Thymus (tissue), 11 donors: ENCODE results near the gene ATOH7. TPM values are rescaled to one million over a fixed set of nuclear protein-coding genes. Genes with fewer than 3 reads are reported as not detected.
A peak's percentile ranks its signal among the peaks of the same experiment; 100 is the strongest.

ENCODE experiments used
- DNase-seq, 9 donors: peaks; one replicate each; pipeline ENCODE4 v3.0.0-alpha.2; 2013; ENCODE audit warnings: low spot score in 9 of 9, low read depth in 6 of 9, missing footprints in 1 of 9
- H3K27ac ChIP-seq, 2 donors: one replicate each; pipeline ENCODE4 v1.5.1; 2013; ENCODE audit warnings: control low read depth in 1 of 2, low read depth in 1 of 2, low read length in 1 of 2, mild to moderate bottlenecking in 1 of 2, moderate library complexity in 1 of 2
- H3K27me3 ChIP-seq, 2 donors: one replicate each; pipeline ENCODE4 v1.5.1; 2013; ENCODE audit warnings: low read length in 1 of 2; ENCODE audit not compliant: control insufficient read depth in 2 of 2, insufficient read depth in 1 of 2
- H3K36me3 ChIP-seq, 2 donors: one replicate each; pipeline ENCODE4 v1.5.1; 2013; ENCODE audit warnings: low read length in 1 of 2, mild to moderate bottlenecking in 1 of 2, moderate library complexity in 1 of 2; ENCODE audit not compliant: control insufficient read depth in 2 of 2, insufficient read depth in 2 of 2
- H3K4me1 ChIP-seq, 2 donors: one replicate each; pipeline ENCODE4 v1.5.1; 2013; ENCODE audit warnings: low read length in 2 of 2; ENCODE audit not compliant: control insufficient read depth in 2 of 2, insufficient read depth in 2 of 2
- H3K4me3 ChIP-seq, 2 donors: one replicate each; pipeline ENCODE4 v1.5.1; 2013; ENCODE audit warnings: low read length in 2 of 2, control low read depth in 1 of 2, mild to moderate bottlenecking in 1 of 2
- H3K9me3 ChIP-seq, 2 donors: one replicate each; pipeline ENCODE4 v1.5.1; 2013; ENCODE audit warnings: low read length in 1 of 2, mild to moderate bottlenecking in 1 of 2; ENCODE audit not compliant: control insufficient read depth in 2 of 2, insufficient read depth in 1 of 2
- WGBS: extraction: QIAGEN DNeasy Blood & Tissue Kit; methylation state at CpG from one replicate; pipeline ENCODE4 v1.1.7; 2013; 5-methylcytosine and 5-hydroxymethylcytosine counted together
- polyA plus RNA-seq: library from polyadenylated mRNA; stranded (reverse); fragments of 200-250 nt; gene quantifications from one replicate; pipeline ENCODE4 v1.2.3, GENCODE V29; 2013
- total RNA-seq: library from RNA; stranded (reverse); fragments of 120-200 nt; gene quantifications from one replicate; pipeline ENCODE4 v1.2.4, GENCODE V29; 2013
- donor health status: healthy.

The ATOH7 gene
- total and polyA plus RNA-seq, 2 donors, result 0.05 to 0.16 TPM

- Histone ChIP-seq H3K27me3 (peaks cover 0 to 12% of the 10 kb centered on the region in 2 donors), H3K4me3 (no peak overlapping the region), H3K27ac (no peak overlapping the region), H3K4me1 (no peaks in the 10 kb centered on the region), H3K36me3 (no peaks in the 10 kb centered on the region), H3K9me3 (no peaks in the 10 kb centered on the region)
- DNase-seq, result no peak
Measured at GRCh38 chr10:68224810-68225209, 7.1 kb downstream of the ATOH7 start.

DNA sequence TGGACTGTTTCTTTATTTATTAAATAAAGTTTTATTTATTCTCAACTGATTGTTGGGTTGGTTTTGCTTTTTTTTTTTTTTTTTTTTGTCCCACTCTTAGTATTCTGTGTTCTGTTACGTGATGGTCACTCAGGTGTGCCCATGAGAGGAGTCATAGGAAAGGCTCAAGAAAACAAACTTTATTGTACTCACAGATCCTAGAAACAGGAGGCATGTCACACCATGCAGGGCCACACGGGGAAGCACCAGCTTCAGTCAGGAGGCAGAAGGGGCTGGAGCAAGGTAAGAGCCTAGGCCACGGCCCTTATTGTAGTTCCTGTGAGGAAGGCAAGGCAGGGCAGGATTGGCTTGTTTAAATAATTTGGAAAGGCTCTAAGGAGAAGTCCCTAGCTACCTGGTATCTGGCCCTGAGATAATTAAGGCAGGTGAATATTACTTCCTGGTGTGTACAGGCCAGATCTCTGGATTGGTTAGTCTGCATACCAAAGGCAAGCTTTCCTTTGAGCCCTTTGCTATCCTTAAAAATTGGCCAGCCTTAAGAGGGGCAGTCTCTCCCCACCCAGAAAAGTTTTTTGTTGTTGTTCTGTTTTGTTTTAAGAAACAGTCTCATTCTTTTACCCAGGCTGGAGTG is 8.3 kb downstream of the ATOH7 start:
- H3K4me3 ChIP-seq, result no peak overlapping the region
- peaks cover 0 to 2% of the 10 kb centered on the region in 2 donors for H3K27me3 ChIP-seq
- H3K4me1 ChIP-seq, result no peaks in the 10 kb centered on the region
- H3K27ac ChIP-seq, result no peak overlapping the region
- no peak for DNase-seq
- H3K36me3 ChIP-seq, result no peaks in the 10 kb centered on the region
- 92% methylated on average over 3 of the region's 3 CpGs for WGBS
- no peaks in the 10 kb centered on the region for H3K9me3 ChIP-seq

DNA sequence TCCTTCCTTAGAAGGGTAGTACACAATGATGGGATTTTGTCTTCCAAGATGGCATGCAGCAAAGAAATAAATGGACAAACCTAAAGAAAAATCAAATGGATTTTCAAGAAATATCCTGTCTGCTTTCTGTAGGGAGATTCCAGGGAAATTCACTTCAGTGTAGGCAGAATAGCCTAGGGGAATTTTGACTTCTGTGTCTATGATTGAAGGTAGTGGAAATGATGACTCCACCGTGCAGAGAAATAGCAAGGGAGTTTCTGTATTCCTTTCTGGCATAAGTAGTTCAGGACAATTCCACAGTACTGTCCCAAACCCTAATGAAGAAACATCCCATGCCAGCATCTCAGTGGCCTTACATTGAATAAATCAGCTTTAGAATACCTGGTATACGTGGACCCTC is 9.5 kb downstream of the ATOH7 start:
- Histone ChIP-seq H3K36me3 (no peaks in the 10 kb centered on the region), H3K9me3 (no peaks in the 10 kb centered on the region), H3K27me3 (no peaks in the 10 kb centered on the region), H3K27ac (no peak overlapping the region), H3K4me1 (no peaks in the 10 kb centered on the region), H3K4me3 (no peak overlapping the region)
- no peak for DNase-seq
- WGBS, result 92% methylated on average over 2 of the region's 2 CpGs

- Histone ChIP-seq H3K4me3 (no peak overlapping the region), H3K4me1 (no peaks in the 10 kb centered on the region), H3K27ac (no peak overlapping the region), H3K9me3 (no peaks in the 10 kb centered on the region), H3K36me3 (no peaks in the 10 kb centered on the region), H3K27me3 (no peaks in the 10 kb centered on the region)
- no peak for DNase-seq
Measured at GRCh38 chr10:68221196-68221595, 10.7 kb downstream of the ATOH7 start.

DNA sequence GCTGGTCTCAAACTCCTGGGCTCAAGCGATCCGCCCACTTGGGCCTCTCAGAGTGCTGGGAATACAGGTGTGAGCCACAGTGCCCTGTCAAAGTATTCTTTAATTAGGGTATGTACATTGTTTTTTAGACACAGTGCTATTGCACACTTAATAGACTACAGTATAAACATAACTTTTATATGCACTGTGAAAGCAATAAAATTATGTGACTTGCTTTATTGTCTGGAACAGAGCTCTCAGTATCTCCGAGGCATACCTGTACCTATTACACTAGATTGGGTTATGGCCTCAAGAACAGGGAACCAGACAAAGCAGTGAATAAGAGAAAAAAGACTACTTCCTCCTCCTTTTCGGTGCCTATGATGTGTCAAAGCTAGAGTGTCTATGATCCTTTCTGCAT is 13.1 kb downstream of the ATOH7 start:
- no peak for DNase-seq
- no peaks in the 10 kb centered on the region for H3K9me3 ChIP-seq
- H3K27me3 ChIP-seq, result no peaks in the 10 kb centered on the region
- no peak overlapping the region for H3K4me3 ChIP-seq
- no peaks in the 10 kb centered on the region for H3K36me3 ChIP-seq
- no peak overlapping the region for H3K27ac ChIP-seq
- 86% methylated on average over 4 of the region's 4 CpGs for WGBS
- H3K4me1 ChIP-seq, result no peaks in the 10 kb centered on the region

DNA sequence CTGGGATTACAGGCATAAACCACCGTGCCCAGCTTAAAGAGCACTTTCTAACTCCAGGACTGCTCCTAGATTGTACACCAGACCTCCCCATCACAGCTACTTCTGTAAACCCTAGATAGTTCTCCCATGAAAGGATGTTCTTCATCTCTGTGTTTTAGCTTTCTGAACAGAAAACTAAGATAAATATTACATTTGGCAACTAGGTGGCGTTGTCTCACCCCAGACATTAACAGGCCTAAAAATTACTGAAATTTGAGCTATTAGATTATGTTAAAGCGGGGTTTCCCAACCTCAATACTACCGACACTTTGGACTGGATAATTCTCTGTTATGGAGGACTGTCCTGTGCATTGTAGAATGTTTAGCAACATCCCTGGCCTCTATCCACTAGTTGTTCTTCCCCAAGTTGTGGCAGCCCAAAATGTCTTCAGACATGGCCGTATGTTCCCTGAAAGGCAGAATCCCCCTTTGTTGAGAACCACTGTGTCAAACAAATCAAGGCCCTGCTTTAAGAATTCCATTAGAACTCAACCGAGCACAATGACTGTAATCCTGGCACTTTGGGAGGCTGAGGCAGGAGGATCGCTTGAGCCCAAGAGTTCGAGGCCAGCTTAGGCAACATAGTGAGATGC is 19.1 kb downstream of the ATOH7 start:
- H3K27me3 ChIP-seq, result no peaks in the 10 kb centered on the region
- WGBS, result 65% methylated on average over 8 of the region's 8 CpGs
- no peak overlapping the region for H3K27ac ChIP-seq
- no peaks in the 10 kb centered on the region for H3K4me1 ChIP-seq
- H3K36me3 ChIP-seq, result no peaks in the 10 kb centered on the region
- no peak overlapping the region for H3K4me3 ChIP-seq
- DNase-seq, result peak in 5 of 9 donors; percentile 11 to 43 (median 17)
- no peaks in the 10 kb centered on the region for H3K9me3 ChIP-seq

DNA sequence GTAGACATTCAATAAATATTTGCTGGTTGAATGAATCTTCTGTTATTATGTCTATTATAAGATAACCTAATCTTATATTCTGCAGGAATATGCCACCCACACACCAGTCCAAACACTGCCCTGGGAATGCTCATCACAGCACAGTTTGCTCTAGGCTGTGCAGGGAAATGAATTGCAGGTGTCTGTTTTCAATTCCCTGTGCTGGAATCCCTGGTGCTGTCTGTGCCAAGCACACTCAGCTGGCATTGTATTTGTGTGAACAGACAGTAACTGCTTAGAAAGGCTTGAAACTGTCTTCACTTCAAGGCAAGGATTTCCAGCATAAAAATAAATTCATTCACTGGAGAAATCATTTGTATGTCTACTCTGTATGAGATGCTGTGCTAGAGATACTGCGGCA is 20.2 kb downstream of the ATOH7 start:
- no peaks in the 10 kb centered on the region for H3K9me3 ChIP-seq
- WGBS, result 97% methylated on average over 1 of the region's 1 CpG
- H3K36me3 ChIP-seq, result no peaks in the 10 kb centered on the region
- H3K4me1 ChIP-seq, result no peaks in the 10 kb centered on the region
- H3K27ac ChIP-seq, result no peak overlapping the region
- no peaks in the 10 kb centered on the region for H3K27me3 ChIP-seq
- DNase-seq, result no peak
- H3K4me3 ChIP-seq, result no peak overlapping the region

GRCh38 chr10:68208424-68209042 is 23.4 kb downstream of the ATOH7 start:
- H3K36me3 ChIP-seq, result no peaks in the 10 kb centered on the region
- H3K27ac ChIP-seq, result no peak overlapping the region
- H3K9me3 ChIP-seq, result no peaks in the 10 kb centered on the region
- WGBS, result 82% methylated on average over 10 of the region's 10 CpGs
- H3K4me1 ChIP-seq, result no peaks in the 10 kb centered on the region
- H3K27me3 ChIP-seq, result peaks cover 0 to 2% of the 10 kb centered on the region in 2 donors
- H3K4me3 ChIP-seq, result no peak overlapping the region
- DNase-seq, result no peak

DNA sequence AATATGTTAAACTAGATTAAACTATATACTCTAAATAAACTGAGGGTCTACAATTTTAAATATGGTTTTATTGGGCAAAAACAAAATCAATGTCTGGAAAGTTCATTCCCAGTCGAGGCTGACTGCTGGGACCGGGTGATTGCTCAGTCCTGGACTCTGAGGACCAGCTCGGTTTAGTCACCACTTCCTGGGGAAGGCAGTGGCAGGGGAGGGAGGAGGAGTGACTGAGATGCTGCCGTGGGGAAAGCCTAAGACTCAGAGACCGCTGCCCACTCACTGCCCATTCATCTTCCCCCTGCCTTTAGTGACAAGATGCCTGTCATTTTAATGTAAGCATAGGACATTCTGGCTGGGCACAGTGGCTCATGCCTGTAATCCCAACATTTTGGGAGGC is 29.0 kb downstream of the ATOH7 start:
- H3K27me3 ChIP-seq, result peaks cover 0 to 4% of the 10 kb centered on the region in 2 donors
- WGBS, result 16% methylated on average over 5 of the region's 5 CpGs
- H3K9me3 ChIP-seq, result no peaks in the 10 kb centered on the region
- no peak for DNase-seq
- no peaks in the 10 kb centered on the region for H3K36me3 ChIP-seq
- H3K27ac ChIP-seq, result no peak overlapping the region
- H3K4me1 ChIP-seq, result no peaks in the 10 kb centered on the region
- H3K4me3 ChIP-seq, result no peak overlapping the region
